GM21526 (cell line): ENCODE measurements around the gene KIF27.
"Not testable (repeated sequence)": the region's sequence is repeated elsewhere in the genome, so short reads cannot be mapped to it uniquely, and the experiment has no call there.

Source experiments
- ATAC-seq: cut with Tn5 transposase; IDR thresholded peaks from one replicate; pipeline ENCODE4 v1.9.1; 2021; ENCODE audit warnings: moderate library complexity; ENCODE audit not compliant: unreplicated experiment, low FRiP score

The KIF27 gene

DNA sequence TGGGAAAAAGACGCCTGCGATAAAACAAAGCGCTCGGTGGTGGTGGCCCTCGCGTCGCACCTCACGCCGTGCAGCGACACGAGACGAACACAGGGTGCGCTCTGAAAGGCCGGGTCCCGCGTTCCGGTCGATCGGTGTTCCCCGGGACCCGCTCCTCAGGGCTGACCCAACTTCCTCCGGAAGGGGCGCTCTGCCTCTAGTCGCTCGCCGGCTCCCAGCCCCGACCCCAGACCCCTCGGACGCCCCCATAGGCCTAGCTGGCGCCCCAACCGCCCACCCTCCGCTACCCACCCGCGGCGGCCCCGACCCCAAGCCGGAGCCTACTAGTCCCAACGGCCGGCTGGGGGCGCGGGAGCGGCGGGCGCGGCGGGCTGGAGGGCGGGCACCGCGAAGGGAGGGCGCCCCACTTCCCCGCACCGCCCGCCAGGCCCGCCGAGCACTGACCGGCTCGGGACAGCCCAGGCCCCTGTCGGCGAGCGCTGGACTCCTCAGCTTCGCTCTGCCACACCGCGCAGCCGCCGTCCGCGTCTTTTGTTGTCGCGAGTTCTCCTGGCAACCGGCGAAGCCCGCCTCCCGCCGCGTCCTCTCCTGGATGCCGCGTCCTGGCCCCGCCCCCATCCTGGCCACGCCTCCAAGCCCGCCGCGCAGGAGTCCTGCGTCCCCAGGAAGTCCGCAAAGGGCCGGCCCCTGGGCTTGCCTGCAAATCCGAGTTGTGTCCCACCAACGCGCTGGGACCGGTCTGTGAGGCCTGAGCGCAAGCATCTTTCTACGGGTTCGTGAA lies at the start of gene KIF27:
KIF27 (minus strand) TSS at position 506 of the 781 bp plus-strand sequence. CDS start 5,841 bp downstream, outside the sequence.
- ATAC-seq = peak; percentile 95

- ATAC-seq = no peak
These were observed 48.4 kb upstream of the KIF27 start for GRCh38 chr9:83969602-83970001.

GRCh38 chr9:83967073-83967472 lies 45.8 kb upstream of the KIF27 start:
- ATAC-seq = no peak

DNA sequence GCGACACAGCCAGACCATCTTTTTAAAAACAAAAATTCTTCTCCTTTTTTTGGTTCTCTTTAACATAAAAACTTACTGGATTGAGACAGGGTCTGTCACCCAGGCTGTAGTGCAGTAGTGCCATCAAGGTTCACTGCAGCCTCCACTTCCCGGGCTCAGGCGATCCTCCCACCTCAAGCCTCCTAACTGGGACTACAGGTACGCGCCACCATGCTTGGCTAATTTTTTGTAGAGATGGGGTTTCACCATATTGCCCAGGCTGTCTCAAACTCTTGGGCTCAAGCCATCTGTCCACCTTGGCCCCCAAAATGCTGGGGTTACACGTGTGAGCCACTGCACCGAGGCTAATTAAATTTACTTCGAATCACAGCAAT lies 45.0 kb upstream of the KIF27 start:
- ATAC-seq = no peak

DNA sequence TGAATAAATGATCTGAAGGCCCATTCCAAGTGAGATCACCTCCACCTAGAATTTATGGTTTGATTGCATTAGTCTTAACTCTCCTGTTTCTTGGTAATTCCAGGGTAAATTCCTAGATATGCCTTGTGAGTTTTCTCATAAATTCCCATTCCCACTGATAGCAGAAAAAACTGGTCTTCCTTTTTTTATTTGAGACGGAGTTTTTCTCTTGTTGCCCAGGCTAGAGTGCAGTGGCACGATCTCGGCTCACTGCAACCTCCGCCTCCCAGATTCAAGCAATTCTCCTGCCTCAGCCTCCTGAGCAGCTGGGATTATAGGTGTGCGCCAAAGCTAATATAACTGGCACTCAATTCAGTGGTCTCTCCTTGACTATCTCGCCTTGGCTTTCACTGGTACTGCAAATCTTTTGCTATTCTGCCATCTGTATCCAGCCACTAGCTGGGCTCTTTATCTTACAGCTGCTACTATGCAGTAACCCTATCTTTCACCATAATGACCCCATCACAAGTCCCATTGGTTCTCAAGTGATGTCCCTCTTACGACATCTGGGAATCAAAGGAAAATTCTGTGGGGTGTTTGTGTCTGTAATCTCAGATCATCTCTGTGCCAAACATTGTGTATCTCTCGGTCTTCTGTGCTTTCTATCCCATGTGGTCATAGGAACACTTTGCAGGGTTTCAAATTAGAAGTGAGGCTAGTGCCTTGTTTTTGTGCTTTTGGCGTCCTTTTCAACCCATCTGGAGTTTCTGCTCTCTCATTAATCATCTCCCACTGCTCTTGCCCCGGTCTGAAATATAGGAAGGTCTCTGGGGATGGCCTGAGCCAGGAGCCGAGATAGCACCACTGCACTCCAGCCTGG lies 44.3 kb upstream of the KIF27 start:
- ATAC-seq = no peak

DNA sequence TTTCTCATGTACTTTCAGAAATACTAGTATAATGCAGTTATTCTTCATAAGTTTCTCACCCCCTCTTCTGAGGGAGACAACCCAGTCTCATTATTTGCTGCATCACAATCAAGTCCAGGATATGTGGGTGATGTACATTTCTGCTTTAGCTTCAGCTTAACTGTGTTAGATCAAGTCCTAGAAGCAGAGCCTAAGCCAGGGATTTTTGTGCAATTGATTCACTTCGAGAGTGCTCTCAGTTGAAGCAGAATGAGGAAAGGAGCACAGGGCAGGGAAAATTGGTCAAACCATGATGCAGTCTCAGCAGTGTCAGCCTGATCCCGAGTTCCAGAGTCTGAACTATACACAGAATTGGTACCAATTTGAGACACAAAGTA lies 43.7 kb upstream of the KIF27 start:
- ATAC-seq = no peak

DNA sequence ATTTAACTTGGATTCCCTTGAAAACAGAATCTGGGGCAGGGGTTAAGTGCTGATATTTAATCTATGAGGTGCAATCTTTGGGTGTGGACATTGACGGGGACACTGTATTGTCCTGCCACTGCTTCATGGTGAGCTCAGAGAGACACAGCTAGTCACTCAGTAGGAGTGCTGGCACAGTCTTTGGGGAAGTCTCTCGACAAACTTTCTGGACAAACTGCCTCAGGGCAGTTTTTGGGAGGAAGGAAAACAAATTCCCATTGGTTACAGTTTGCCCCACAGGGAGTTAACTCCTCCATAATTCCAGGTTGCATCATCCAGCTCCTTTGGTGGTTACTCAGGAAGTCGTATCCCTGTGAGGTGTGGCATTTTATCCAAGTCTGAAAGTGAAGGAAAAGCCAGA lies 40.9 kb upstream of the KIF27 start:
- ATAC-seq = no peak

DNA sequence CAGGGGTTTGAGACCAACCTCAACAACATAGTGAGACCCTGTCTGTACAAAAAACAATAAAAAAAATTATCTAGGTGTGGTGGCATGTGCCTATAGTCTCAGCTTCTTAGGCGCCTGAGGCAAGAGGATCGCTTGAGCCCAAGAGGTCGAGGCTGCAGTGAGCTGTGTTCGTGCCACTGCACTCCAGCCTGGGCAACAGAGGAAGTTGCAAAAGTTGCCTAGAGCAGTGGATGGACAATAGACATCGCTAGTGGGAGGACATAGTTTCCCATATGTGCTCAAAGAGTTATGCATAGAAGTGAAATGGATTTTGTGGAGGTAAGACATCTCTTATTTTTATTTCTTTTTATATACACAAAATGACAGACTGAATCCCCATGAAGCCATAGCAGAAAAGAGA lies 39.8 kb upstream of the KIF27 start:
- ATAC-seq = no peak

DNA sequence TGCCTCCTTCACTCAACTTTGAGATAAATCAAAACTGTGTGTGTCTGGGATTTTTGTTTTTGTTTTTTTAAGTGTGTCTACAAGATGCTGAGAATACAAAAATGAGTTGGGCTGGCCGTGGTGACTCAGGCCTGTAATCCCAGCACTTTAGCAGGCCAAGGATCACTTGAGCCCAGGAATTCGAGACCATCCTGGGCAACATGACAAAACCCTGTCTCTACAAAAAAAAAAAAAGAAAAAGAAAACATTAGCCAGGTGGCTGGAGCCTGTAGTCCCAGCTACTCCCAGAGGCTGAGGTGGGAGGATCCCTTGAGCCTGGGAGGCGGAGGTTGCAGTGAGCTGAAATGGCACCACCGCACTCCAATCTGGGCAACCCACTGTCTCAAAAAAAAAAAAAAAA lies 37.8 kb upstream of the KIF27 start:
- no peak for ATAC-seq

- ATAC-seq = no peak
These were observed 35.9 kb upstream of the KIF27 start for GRCh38 chr9:83957248-83957513.

GRCh38 chr9:83956436-83957247 lies 35.4 kb upstream of the KIF27 start:
- ATAC-seq = peak; percentile 72

- peak; percentile 63 for ATAC-seq
These were observed 34.8 kb upstream of the KIF27 start for GRCh38 chr9:83956086-83956435.

DNA sequence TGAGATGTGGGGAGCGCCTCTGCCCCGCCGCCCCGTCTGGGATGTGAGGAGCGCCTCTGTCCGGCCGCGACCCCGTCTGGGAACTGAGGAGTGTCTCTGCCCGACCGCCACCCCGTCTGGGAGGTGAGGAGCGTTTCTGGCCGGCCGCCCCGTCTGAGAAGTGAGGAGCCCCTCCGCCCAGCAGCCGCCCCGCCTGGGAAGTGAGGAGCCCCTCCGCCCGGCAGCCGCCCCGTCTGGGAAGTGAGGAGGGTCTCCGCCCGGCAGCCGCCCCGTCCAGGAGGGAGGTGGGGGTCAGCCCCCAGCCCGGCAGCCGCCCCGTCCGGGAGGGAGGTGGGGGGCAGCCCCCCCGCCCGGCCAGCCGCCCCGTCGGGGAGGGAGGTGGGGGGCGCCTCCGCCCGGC lies 26.9 kb upstream of the KIF27 start:
- not testable (repeated sequence) for ATAC-seq

DNA sequence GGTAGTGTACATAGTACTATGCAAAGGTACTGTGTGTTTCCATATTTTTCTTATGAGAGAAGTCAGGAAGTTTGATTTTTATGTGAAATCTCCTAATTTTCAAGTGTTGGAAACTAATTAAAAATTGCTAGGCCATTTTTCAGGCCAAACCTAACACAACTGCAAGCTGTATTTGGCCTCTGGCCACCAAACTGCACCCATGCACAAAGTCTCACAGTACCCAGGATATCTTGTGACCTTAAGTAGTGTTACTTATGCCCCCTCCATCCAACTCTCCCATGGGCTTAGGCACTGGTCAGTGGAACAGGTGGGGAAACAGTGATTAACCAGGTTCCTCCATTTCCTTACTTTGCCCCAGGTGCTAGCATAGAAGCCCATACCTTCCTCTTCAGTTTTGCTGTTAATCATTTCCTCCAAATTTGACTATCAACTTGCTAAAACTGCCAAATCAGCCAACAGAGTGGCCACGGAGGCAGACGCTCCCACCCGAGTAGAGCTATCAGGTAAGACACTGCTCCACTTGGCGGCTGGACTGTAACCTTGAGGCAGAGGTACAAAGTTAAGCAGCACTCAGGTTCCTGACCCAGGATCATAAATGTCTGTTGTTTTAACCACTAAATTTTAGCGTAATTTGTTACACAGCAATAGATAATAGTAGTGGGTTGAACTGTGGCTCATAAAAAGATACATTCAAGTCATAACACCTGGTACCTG lies 19.5 kb upstream of the KIF27 start:
- ATAC-seq = no peak

- ATAC-seq = no peak
These were observed 16.7 kb upstream of the KIF27 start for GRCh38 chr9:83937861-83938455.

DNA sequence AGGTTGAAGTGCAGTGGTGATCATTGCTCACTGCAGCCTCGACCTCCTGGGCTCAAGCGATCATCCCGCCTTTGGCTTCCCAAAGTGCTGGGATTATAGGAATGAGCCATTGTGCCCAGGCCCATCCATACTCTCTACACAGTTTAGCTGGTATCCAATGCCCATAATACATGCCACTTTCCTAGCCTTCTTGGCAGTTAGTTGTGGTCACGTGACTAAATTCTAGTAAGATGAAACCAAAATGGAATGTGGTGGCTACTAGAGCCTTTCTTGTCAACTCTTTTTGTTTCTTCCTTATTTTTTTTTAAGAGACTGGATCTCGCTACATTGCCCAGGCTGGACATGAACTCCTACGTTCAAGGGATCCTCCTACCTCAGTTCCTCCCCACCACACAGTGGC lies 15.3 kb upstream of the KIF27 start:
- ATAC-seq = no peak

GRCh38 chr9:83935276-83935935 lies 14.2 kb upstream of the KIF27 start:
- ATAC-seq = no peak

- ATAC-seq = no peak
These were observed 13.5 kb upstream of the KIF27 start for GRCh38 chr9:83934569-83935275.

DNA sequence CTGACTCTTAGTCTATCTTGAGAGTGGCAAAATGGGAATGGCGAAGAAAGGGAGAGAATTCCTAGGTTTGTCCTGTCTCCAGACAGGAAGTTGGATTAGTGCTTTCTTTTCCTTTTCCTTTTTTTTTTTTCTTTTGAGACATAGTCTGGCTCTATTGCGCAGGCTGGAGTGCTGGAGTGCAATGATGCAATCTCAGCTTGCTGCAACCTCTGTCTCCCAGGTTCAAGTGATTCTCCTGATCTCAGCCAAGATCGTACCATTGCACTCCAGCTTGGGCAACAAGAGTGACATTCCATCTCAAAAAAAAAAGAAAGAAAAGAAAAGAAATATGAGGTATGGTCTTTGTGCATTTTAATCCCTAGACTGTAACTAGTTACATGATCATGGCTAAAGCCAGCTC lies 12.6 kb upstream of the KIF27 start:
- ATAC-seq = no peak
